Mucosa of stomach (tissue), 1 donor: ENCODE measurements around the gene SCRN2.

ENCODE experiments used
- H3K27me3 ChIP-seq: one replicate; pipeline ENCODE4 v1.7.0; 2013; ENCODE audit warnings: mild to moderate bottlenecking, low read length; ENCODE audit not compliant: control insufficient read depth, insufficient read depth
- H3K36me3 ChIP-seq: one replicate; pipeline ENCODE4 v1.7.0; 2013; ENCODE audit warnings: low read length; ENCODE audit not compliant: control insufficient read depth, insufficient read depth
- H3K4me1 ChIP-seq: one replicate; pipeline ENCODE4 v1.7.0; 2013; ENCODE audit warnings: mild to moderate bottlenecking, low read length; ENCODE audit not compliant: control insufficient read depth, insufficient read depth
- H3K4me3 ChIP-seq: one replicate; pipeline ENCODE4 v1.7.0; 2013; ENCODE audit warnings: low read length
- H3K9ac ChIP-seq: one replicate; pipeline ENCODE4 v1.7.0; 2013; ENCODE audit warnings: mild to moderate bottlenecking, low read length, moderate library complexity
- H3K9me3 ChIP-seq: one replicate; pipeline ENCODE4 v1.7.0; 2013; ENCODE audit warnings: mild to moderate bottlenecking, low read length, moderate library complexity; ENCODE audit not compliant: control insufficient read depth
- donor health status: Pancreatic carcinoma.

SCRN2 gene

DNA sequence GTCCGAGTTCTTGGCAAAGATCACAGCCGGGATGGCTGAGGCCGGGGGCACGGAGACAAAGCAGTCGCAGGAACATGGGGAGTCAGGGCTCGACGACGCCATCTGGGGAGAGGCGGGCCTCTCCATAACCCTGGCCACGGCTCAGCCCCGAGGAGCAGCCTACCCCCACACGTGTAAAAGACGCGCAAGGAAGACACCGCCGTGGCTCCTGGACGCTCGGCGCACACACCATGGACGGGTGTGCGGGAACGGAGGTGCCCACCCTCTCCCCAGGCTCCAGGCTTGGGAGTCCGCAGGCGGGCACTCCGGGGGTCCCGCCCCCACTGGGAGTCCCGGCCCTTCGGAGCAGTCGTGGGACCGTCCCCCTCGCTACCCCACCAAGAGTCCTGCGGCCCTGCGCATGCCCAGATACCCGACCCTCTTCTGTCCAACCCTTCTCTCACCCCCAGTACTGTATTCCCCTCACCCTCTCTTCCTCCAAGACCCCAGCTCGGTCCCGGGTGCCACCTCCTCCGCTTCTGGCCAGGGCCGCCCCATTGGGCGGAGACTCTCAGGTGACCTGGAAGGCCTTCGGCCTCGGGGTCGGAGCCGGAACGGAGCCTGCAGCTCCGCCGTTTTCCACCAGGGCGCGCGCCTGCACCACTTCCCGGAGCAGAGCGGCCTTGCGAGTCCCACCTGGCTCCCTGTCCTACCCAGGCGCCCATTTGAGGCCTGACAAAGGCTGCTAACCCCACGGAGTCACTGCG lies at the start of gene SCRN2:
TSS of gene SCRN2 (minus strand) at position 532 of the 746 bp plus-strand sequence. CDS start at position 102, 430 bp downstream.
- H3K9ac ChIP-seq = peak within 1 kb of the TSS; percentile 93
- H3K4me3 ChIP-seq = peak within 1 kb of the TSS; percentile 96
- peaks cover 37% of the 10 kb centered on the region for H3K4me1 ChIP-seq
- peaks cover 2% of the 10 kb centered on the region for H3K27me3 ChIP-seq
- H3K36me3 ChIP-seq = no peaks in the 10 kb centered on the region
- no peaks in the 10 kb centered on the region for H3K9me3 ChIP-seq

- Histone ChIP-seq H3K36me3 (no peaks in the 10 kb centered on the region), H3K9me3 (no peaks in the 10 kb centered on the region), H3K4me1 (peaks cover 25% of the 10 kb centered on the region), H3K27me3 (no peaks in the 10 kb centered on the region), H3K4me3 (no peak overlapping the region), H3K9ac (no peak overlapping the region)
Measured at GRCh38 chr17:47889734-47890529, 48.9 kb upstream of the SCRN2 start.

- no peaks in the 10 kb centered on the region for H3K9me3 ChIP-seq
- no peak overlapping the region for H3K4me3 ChIP-seq
- H3K9ac ChIP-seq = no peak overlapping the region
- no peaks in the 10 kb centered on the region for H3K36me3 ChIP-seq
- H3K4me1 ChIP-seq = peaks cover 25% of the 10 kb centered on the region
- no peaks in the 10 kb centered on the region for H3K27me3 ChIP-seq
Measured at GRCh38 chr17:47888293-47888692, 47.2 kb upstream of the SCRN2 start.

- H3K4me1 ChIP-seq = peaks cover 39% of the 10 kb centered on the region
- H3K27me3 ChIP-seq = peaks cover 3% of the 10 kb centered on the region
- H3K4me3 ChIP-seq = no peak overlapping the region
- no peaks in the 10 kb centered on the region for H3K9me3 ChIP-seq
- H3K36me3 ChIP-seq = no peaks in the 10 kb centered on the region
- no peak overlapping the region for H3K9ac ChIP-seq
Measured at GRCh38 chr17:47884905-47885730, 44.0 kb upstream of the SCRN2 start.

DNA sequence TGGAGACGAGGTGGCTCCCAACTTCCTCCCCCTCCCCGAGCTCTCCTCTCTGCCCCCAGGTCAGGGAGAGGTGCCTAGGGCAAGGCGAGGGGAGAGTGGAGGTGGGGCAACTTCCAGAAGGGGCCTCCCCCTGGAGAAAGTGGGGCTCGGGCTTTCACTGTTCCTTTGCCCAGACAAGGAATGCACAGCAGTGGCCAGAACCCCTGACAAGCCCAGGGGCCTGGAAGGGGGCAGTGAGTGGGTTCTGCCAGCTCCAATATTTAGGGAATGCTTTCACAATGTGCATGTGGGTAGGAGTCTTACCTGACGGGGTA lies 43.3 kb upstream of the SCRN2 start:
- Histone ChIP-seq H3K27me3 (peaks cover 3% of the 10 kb centered on the region), H3K9ac (no peak overlapping the region), H3K4me1 (peaks cover 39% of the 10 kb centered on the region), H3K9me3 (no peaks in the 10 kb centered on the region), H3K36me3 (no peaks in the 10 kb centered on the region), H3K4me3 (no peak overlapping the region)

DNA sequence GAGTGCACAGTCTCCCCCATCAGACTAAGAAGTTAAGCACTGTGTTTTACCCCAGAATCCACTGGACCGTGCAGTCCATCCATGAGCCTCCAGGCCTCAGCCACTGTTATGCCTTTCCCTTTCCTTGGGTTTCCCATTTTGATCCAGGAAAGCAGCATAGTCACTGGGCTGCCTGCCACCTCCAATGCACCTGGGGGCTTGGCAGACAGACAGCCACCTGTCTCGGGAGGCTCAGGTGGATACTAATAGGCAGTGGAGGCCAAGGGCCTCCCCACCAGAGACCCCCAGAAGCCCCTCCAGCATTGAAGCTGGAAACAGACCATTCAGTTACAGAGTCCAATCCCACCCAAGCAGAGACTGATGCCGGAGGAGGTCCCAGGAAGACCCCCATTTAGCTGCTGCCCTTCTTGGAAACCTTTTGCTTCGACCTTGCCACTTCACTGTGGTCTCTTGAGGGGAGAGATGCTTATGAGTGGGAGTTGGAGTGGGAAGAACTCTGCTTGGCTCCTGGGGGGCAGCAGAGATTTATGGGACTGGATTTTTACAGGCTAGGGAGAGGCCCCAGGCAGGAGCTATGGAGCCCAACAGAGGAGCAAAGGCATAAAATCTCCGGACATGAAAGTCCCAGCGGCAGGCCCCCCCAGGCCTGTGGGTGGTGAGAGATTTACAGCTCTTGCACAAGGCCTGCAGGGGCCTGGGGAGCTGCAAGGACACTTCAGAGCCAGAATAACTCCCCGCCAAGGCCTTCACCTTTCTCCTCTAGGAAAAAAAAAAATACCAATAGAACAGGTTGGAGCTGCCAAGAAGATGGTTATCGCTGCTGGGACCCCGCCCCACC lies 42.7 kb upstream of the SCRN2 start:
- Histone ChIP-seq H3K9me3 (no peaks in the 10 kb centered on the region), H3K9ac (no peak overlapping the region), H3K36me3 (no peaks in the 10 kb centered on the region), H3K4me3 (no peak overlapping the region), H3K4me1 (peaks cover 39% of the 10 kb centered on the region), H3K27me3 (peaks cover 3% of the 10 kb centered on the region)

DNA sequence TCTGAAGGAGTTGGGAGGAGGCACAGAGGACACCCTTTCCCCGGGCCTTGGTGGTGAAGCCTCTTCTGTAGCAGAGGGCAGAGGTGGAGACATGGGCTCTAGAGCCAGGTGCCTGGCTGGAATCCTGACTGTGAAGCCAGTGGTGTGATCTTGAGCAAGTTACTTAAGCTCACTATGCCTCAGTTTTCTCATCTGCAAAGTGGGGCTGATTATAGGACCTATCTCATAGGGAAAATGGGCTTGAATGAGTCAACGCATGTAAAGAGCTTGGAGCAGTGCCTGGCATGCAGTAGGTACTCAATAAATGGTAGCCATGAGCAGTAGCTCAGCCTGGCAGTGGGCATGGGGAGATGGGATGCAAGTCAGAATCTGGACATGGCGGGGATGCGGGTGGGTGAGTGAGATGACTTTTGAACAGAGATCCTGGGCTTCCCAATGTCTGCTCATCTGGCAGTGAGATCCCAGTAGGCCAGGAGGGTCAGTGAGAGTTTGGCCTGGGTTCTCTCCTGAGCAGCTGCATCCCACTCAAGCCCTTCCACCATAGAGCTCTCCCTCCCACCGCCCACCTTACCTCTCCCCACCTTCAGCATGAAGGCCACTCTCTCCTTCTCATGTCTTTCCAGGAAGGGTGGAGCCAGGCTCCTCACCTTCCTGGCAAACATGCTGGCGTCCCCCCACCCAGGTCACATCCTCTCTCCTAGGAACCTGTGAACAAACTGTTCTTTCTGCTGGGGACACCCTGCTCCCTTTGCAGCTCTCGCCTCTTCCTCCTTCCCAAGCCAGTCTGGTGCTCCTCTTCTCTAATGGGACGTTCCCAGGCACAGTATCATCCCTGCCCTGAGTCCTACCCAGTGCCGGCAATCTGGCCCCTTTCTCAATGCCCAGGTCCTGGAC lies 41.9 kb upstream of the SCRN2 start:
- Histone ChIP-seq H3K27me3 (peaks cover 10% of the 10 kb centered on the region), H3K4me1 (peaks cover 39% of the 10 kb centered on the region), H3K9me3 (no peaks in the 10 kb centered on the region), H3K9ac (no peak overlapping the region), H3K4me3 (peak overlapping the region; percentile 9), H3K36me3 (no peaks in the 10 kb centered on the region)

GRCh38 chr17:47882247-47882646 lies 41.2 kb upstream of the SCRN2 start:
- peaks cover 39% of the 10 kb centered on the region for H3K4me1 ChIP-seq
- no peak overlapping the region for H3K9ac ChIP-seq
- H3K4me3 ChIP-seq = peak overlapping the region; percentile 9
- peaks cover 17% of the 10 kb centered on the region for H3K27me3 ChIP-seq
- H3K36me3 ChIP-seq = no peaks in the 10 kb centered on the region
- no peaks in the 10 kb centered on the region for H3K9me3 ChIP-seq

GRCh38 chr17:47879776-47880454 lies 38.8 kb upstream of the SCRN2 start:
- Histone ChIP-seq H3K27me3 (peaks cover 31% of the 10 kb centered on the region), H3K36me3 (no peaks in the 10 kb centered on the region), H3K4me3 (no peak overlapping the region), H3K9ac (no peak overlapping the region), H3K4me1 (peaks cover 31% of the 10 kb centered on the region), H3K9me3 (no peaks in the 10 kb centered on the region)

GRCh38 chr17:47879028-47879585 lies 38.0 kb upstream of the SCRN2 start:
- peaks cover 39% of the 10 kb centered on the region for H3K27me3 ChIP-seq
- no peak overlapping the region for H3K4me3 ChIP-seq
- peaks cover 23% of the 10 kb centered on the region for H3K4me1 ChIP-seq
- H3K36me3 ChIP-seq = no peaks in the 10 kb centered on the region
- H3K9ac ChIP-seq = no peak overlapping the region
- H3K9me3 ChIP-seq = no peaks in the 10 kb centered on the region
